Epithelial cell of proximal tubule (primary cell): ENCODE data around the gene CARD16. TPM values are rescaled to one million over a fixed set of nuclear protein-coding genes. Genes with fewer than 3 reads are reported as not detected.
A peak's percentile ranks its signal among the peaks of the same experiment; 100 is the strongest.

Source experiments
- DNase-seq: peaks from one replicate; pipeline ENCODE4 v3.0.0-alpha.2; 2011; ENCODE audit warnings: low read depth
- H3K4me3 ChIP-seq: 2 replicates; pipeline ENCODE4 v1.5.1; 2011; ENCODE audit warnings: low read depth, mild to moderate bottlenecking, low read length
- CTCF ChIP-seq: conservative IDR thresholded peaks from 2 replicates; pipeline ENCODE4 v1.5.1; 2012; ENCODE audit warnings: low read depth, mild to moderate bottlenecking, low read length
- total RNA-seq: library from RNA; depleted of rRNA; stranded (reverse); fragments of >200 nt; gene quantifications from 2 replicates; pipeline ENCODE4 v1.2.3, GENCODE V29; 2015

CARD16 gene
- total RNA-seq, 1 donor from 2014 or later: not detected

GRCh38 chr11:105054723-105055493 lies 9.8 kb upstream of the CARD16 start:
- H3K4me3 ChIP-seq: no peak overlapping the region
- DNase-seq: no peak
- TF ChIP-seq CTCF: no peak

GRCh38 chr11:105052487-105052886 lies 7.4 kb upstream of the CARD16 start:
- no peak for TF ChIP-seq CTCF

GRCh38 chr11:105051559-105051958 lies 6.4 kb upstream of the CARD16 start:
- DNase-seq: no peak
- H3K4me3 ChIP-seq: no peak overlapping the region
- TF ChIP-seq CTCF: no peak

More at GRCh38 chr11:105052487-105052886, 7.4 kb upstream of the CARD16 start:
- H3K4me3 ChIP-seq: no peak overlapping the region
- DNase-seq: no peak

GRCh38 chr11:105049481-105049880 lies 4.3 kb upstream of the CARD16 start:
- no peak for TF ChIP-seq CTCF
- no peak overlapping the region for H3K4me3 ChIP-seq
- no peak for DNase-seq

GRCh38 chr11:105046898-105047579 lies 1.9 kb upstream of the CARD16 start:
- TF ChIP-seq CTCF: no peak
- DNase-seq: peak; percentile 95
- H3K4me3 ChIP-seq: no peak overlapping the region

GRCh38 chr11:105045676-105046296 lies 651 bp upstream of the CARD16 start:
- DNase-seq: no peak
- H3K4me3 ChIP-seq: no peak overlapping the region
- no peak for TF ChIP-seq CTCF
